MM.1S (cell line): Measurements from ENCODE around the gene ROR2.

Experiments used
- DNase-seq: peaks from one replicate; pipeline ENCODE4 v3.0.0-alpha.2; 2015
- H2AFZ ChIP-seq: fragments of 300-600 bp; sonication (generic); 2 replicates; pipeline ENCODE4 v1.6.0; 2016; ENCODE audit warnings: antibody characterized with exemption, low read length
- H3F3A ChIP-seq: fragments of 300-600 bp; sonication (generic); 2 replicates; pipeline ENCODE4 v1.6.1; 2016; ENCODE audit warnings: mild to moderate bottlenecking, antibody characterized with exemption, low read length, moderate library complexity, mixed read lengths; ENCODE audit not compliant: insufficient read depth
- H3K27ac ChIP-seq: fragments of 300-600 bp; sonication (generic); 2 replicates; pipeline ENCODE4 v1.5.1; 2016; ENCODE audit warnings: mild to moderate bottlenecking, low read length
- H3K27me3 ChIP-seq: fragments of 300-600 bp; sonication (generic); replicated peaks from 2 replicates; pipeline ENCODE4 v1.6.0; 2016; ENCODE audit warnings: low read length; ENCODE audit not compliant: insufficient read depth
- H3K36me3 ChIP-seq: fragments of 300-600 bp; sonication (generic); replicated peaks from 2 replicates; pipeline ENCODE4 v1.6.1; 2016; ENCODE audit warnings: mild to moderate bottlenecking, low read length, mixed read lengths; ENCODE audit not compliant: insufficient read depth
- H3K4me1 ChIP-seq: fragments of 300-600 bp; sonication (generic); 2 replicates; pipeline ENCODE4 v1.6.1; 2016; ENCODE audit warnings: low read length, mixed read lengths
- H3K4me2 ChIP-seq: fragments of 300-600 bp; sonication (generic); 2 replicates; pipeline ENCODE4 v1.6.0; 2016; ENCODE audit warnings: low read depth, low read length
- H3K4me3 ChIP-seq: fragments of 300-600 bp; sonication (generic); 2 replicates; pipeline ENCODE4 v1.5.1; 2016; ENCODE audit warnings: low read length, mixed read lengths
- H3K79me2 ChIP-seq: fragments of 300-600 bp; sonication (generic); 2 replicates; pipeline ENCODE4 v1.6.1; 2016; ENCODE audit warnings: mixed run types, low read length, mixed read lengths
- H3K9ac ChIP-seq: fragments of 300-600 bp; sonication (generic); 2 replicates; pipeline ENCODE4 v1.6.1; 2016; ENCODE audit warnings: low read length, mixed read lengths
- H3K9me2 ChIP-seq: fragments of 300-600 bp; sonication (generic); replicated peaks from 2 replicates; pipeline ENCODE4 v1.6.1; 2016; ENCODE audit warnings: mild to moderate bottlenecking, low read length, mixed read lengths; ENCODE audit not compliant: insufficient read depth
- H3K9me3 ChIP-seq: fragments of 300-600 bp; sonication (generic); replicated peaks from 2 replicates; pipeline ENCODE4 v1.6.1; 2016; ENCODE audit warnings: mild to moderate bottlenecking, low read length, mixed read lengths; ENCODE audit not compliant: insufficient read depth
- H4K20me1 ChIP-seq: fragments of 300-600 bp; sonication (generic); 2 replicates; pipeline ENCODE4 v1.6.1; 2016; ENCODE audit warnings: mild to moderate bottlenecking, low read length, moderate library complexity, mixed read lengths; ENCODE audit not compliant: insufficient read depth
- CTCF ChIP-seq: fragments of 300-600 bp; sonication (generic); IDR thresholded peaks from 2 replicates; pipeline ENCODE4 v1.5.1; 2016; ENCODE audit warnings: antibody characterized with exemption, low read length, mixed read lengths
- EZH2 ChIP-seq: fragments of 300-600 bp; sonication (generic); optimal IDR thresholded peaks from 2 replicates; pipeline ENCODE3; 2017; ENCODE audit warnings: low read depth, mild to moderate bottlenecking, antibody characterized with exemption, low read length, mixed read lengths
- EZH2phosphoT487 ChIP-seq: fragments of 300-600 bp; sonication (generic); IDR thresholded peaks from 2 replicates; pipeline ENCODE4 v1.6.1; 2018; ENCODE audit warnings: antibody characterized with exemption, low read length

The ROR2 gene

DNA sequence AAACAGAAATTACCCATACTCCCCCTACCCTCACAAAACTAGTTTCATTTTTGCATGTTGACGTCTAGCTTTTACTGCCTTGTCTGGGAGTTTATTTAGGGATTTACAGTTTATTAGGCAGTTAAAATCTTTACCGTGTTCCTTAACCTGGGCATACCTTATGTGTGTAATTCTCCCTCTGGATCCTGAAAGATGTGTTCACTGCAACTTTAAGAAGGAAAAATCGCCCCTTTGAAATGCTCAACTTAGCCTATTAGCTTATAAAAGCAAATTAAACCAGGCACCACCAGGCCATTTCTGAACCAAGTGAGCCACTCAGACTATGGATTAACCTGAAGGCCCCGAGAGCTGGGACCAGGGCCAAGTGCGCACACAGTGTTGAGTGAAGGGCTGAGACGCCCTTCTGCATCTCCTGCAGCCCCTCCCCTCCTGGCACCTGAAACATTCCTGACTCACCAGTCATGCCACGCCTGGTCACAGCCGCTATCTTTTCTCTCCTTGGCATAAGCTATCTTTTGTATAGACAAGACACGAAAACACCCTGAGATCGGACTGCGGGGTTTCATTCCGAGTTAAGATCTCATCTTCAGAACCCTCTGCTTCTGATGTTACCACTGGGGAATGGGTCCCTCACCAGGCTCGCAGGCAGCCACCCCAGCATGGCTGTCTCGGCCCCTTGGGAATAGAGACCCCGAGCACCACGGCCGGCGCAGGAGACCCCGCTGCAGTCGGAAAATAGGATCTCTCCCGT lies 111.9 kb downstream of the ROR2 start:
- Histone ChIP-seq H4K20me1 (no peaks in the 10 kb centered on the region), H3K4me3 (no peak overlapping the region), H3K9ac (no peak overlapping the region), H3K4me2 (no peak overlapping the region), H3K27me3 (no peaks in the 10 kb centered on the region), H3K79me2 (peaks cover 47% of the 10 kb centered on the region), H3K4me1 (peaks cover 13% of the 10 kb centered on the region), H3K9me2 (no peaks in the 10 kb centered on the region), H3K27ac (no peak overlapping the region), H3K36me3 (no peaks in the 10 kb centered on the region), H3F3A (no peaks in the 10 kb centered on the region), H2AFZ (no peak overlapping the region), H3K9me3 (no peaks in the 10 kb centered on the region)
- DNase-seq = no peak
- TF ChIP-seq EZH2phosphoT487 = no peak
- TF ChIP-seq CTCF = no peak
- TF ChIP-seq EZH2 = no peak

- Histone ChIP-seq H3F3A (no peaks in the 10 kb centered on the region), H3K27ac (no peak overlapping the region), H3K4me3 (no peak overlapping the region), H3K36me3 (no peaks in the 10 kb centered on the region), H3K9me2 (no peaks in the 10 kb centered on the region), H3K4me1 (peaks cover 13% of the 10 kb centered on the region), H3K4me2 (no peak overlapping the region), H3K9ac (no peak overlapping the region), H2AFZ (no peak overlapping the region), H3K27me3 (no peaks in the 10 kb centered on the region), H3K9me3 (no peaks in the 10 kb centered on the region), H3K79me2 (peaks cover 48% of the 10 kb centered on the region), H4K20me1 (no peaks in the 10 kb centered on the region)
- DNase-seq = no peak
- no peak for TF ChIP-seq EZH2phosphoT487
- TF ChIP-seq EZH2 = no peak
- TF ChIP-seq CTCF = no peak
These were observed 113.5 kb downstream of the ROR2 start for GRCh38 chr9:91836515-91836914.

- Histone ChIP-seq H3K79me2 (peaks cover 42% of the 10 kb centered on the region), H3K4me1 (peaks cover 8% of the 10 kb centered on the region; the same call in 1 of the 2 replicates), H3K27me3 (no peaks in the 10 kb centered on the region), H3K27ac (no peak overlapping the region), H3K9ac (no peak overlapping the region), H4K20me1 (no peaks in the 10 kb centered on the region), H3K4me3 (no peak overlapping the region), H3K9me2 (no peaks in the 10 kb centered on the region), H3F3A (no peaks in the 10 kb centered on the region), H3K4me2 (peak overlapping the region; percentile 5; the same call in 1 of the 2 replicates), H3K36me3 (no peaks in the 10 kb centered on the region), H2AFZ (no peak overlapping the region), H3K9me3 (no peaks in the 10 kb centered on the region)
- DNase-seq = peak; percentile 53
- TF ChIP-seq EZH2phosphoT487 = no peak
These were observed 114.4 kb downstream of the ROR2 start for GRCh38 chr9:91835632-91836031.

DNA sequence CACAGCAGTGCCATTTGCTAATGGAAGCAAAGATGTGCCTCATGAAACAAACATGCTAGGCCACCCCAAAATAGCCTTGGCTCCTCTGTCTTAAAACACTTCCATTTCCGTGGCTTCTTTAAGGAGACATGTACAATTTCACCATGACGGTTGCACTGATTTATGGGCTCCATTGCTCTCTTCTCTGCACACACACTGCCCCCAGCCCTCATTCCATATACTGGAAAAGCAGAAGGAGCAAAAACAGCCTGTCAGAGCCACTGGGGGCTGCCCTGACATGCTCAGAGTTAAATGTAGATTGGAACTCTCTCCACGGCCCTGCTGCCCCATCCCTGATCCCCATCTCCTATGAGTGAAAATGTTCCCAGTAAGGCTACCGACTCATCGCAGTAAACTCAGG lies 114.8 kb downstream of the ROR2 start:
- no peak for DNase-seq
- Histone ChIP-seq H3K4me3 (no peak overlapping the region), H3K9me2 (no peaks in the 10 kb centered on the region), H3K4me1 (0 out of 2 replicates have a peak, but pooled peaks cover 5% of the 10 kb centered on the region), H3K27ac (no peak overlapping the region), H3F3A (no peaks in the 10 kb centered on the region), H2AFZ (no peak overlapping the region), H3K9ac (no peak overlapping the region), H3K27me3 (no peaks in the 10 kb centered on the region), H3K4me2 (no peak overlapping the region), H4K20me1 (no peaks in the 10 kb centered on the region), H3K79me2 (peaks cover 38% of the 10 kb centered on the region), H3K9me3 (no peaks in the 10 kb centered on the region), H3K36me3 (no peaks in the 10 kb centered on the region)
- TF ChIP-seq EZH2phosphoT487 = no peak
- TF ChIP-seq CTCF = no peak
- TF ChIP-seq EZH2 = no peak
